GM19099 (cell line): ENCODE measurements around the gene BRD9.

Experiments used
- POLR2A ChIP-seq: IDR thresholded peaks from 3 replicates; pipeline ENCODE4 v1.6.1; 2011; ENCODE audit warnings: low read depth; ENCODE audit not compliant: insufficient read length; ENCODE audit errors: extremely low read depth

BRD9 gene

DNA sequence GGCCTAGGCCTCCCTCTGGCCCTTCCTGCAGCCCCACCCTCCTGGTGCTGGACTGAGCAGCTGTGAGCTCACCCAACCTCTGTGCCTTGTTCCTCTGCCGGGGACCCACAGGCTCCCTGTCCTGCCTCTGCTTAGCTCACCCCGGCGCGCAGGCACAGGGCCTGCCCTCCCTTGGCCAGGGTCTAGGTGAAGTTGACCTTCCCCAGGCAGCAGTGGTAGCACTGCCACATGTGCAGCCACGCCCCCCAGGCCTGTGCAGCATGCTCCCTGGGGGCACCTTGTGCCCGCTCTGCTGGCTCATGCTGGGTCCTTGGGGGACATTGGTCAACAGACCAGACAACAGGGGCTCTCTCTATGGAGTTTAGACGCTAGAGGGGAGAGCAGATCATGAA is 18.2 kb upstream of the BRD9 start:
- no peak for TF ChIP-seq POLR2A

DNA sequence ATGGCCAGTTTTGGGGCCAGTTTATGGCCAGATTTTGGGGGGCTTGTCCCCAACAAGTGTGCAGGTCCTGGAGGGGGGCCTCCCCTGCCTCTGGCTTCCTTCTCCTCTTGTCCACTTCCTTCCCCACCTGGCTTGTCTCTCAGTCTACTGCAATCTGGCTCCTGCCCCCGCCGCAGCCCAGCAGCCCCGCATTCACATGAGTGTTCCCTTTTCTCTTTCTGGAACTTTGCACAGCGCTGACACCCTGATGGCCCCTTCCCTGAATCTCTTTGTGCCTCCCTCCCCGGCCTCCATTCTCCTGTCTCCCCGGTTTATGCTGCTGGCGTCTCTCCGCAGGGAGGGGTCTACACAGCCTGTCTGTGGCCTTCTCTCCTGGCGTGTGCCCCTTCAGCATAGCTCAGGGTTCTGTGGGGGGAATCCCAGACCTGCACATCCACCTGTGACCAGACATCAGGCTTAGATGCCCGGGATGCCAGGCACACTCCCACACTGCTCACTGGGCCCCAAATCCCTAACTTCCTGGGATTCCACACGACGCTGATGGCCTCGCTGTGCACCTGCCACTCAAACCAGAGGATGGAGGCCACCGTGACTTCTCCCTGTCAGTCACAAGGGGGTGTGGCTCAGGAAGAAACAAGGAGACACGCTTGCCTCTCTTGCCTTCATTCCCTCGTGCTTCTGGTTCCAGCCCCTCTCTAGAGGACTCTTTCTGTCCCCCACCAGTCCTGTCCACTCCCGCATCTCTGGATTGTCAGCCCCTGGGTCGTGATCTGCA is 17.6 kb upstream of the BRD9 start:
- no peak for TF ChIP-seq POLR2A

DNA sequence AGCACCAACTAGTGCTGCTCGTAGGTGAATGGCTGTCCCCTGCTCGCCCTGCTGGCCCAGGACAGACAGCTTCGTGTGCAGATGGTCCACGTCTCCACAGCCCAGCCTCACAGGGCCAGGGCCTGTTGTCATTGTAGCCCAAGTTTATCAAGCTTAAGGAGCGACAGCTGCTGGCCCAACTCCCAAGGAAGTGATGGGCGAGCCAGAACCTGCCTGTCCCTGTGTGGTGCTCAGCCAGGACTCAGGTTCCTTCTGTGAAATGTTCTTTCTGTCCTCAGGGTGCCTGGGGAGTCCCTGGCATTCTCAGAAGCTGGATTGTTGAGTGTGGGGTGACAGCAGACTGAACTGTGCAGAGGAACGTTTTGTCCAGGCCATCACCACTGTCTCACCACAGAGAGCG is 16.5 kb upstream of the BRD9 start:
- no peak for TF ChIP-seq POLR2A

DNA sequence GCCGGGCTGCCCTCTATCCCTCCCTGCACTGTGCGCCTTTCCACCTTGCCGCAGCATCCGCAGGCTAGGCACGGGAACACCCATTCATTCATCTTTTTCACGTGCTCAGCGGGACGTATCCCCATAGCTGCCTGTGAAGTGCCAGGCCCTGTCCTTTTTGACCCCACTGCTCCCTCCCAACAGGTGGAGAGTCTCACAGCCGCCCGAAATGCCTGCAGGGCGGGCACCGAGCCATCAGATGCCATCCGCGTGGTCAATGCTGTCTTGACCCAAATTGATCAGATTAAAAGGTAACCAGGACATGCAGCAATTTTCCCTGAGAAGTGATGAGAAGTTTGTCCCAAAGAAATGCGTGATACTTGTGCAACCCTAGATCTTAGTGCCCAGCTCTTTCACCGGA is 15.6 kb upstream of the BRD9 start:
- no peak for TF ChIP-seq POLR2A

DNA sequence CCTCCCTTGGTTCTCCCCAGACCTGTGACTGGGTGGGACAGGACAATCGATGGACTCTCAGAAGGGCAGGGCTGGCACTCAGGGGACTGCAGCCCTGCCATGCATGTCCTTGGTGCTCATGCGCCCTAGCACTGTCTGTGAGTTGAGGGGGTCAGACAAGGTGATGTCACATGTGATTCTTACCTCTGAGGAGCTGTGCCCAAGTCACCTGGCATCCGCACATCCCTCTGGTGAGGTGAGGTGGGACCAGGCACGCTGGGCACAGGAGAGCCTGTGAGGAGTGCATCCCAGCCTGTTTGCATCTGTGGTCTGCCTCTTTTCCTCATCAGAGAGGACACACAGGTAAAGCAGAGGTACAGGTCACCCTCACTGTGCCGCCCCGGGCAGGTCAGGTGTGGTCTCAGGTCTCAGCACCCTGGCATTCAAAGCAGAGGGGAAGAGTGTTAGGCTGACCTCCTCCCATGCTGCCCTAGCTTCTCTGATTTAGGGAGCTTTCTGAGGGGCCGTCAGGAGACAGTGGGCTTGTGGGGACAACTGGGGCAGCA is 14.8 kb upstream of the BRD9 start:
- TF ChIP-seq POLR2A, result no peak

DNA sequence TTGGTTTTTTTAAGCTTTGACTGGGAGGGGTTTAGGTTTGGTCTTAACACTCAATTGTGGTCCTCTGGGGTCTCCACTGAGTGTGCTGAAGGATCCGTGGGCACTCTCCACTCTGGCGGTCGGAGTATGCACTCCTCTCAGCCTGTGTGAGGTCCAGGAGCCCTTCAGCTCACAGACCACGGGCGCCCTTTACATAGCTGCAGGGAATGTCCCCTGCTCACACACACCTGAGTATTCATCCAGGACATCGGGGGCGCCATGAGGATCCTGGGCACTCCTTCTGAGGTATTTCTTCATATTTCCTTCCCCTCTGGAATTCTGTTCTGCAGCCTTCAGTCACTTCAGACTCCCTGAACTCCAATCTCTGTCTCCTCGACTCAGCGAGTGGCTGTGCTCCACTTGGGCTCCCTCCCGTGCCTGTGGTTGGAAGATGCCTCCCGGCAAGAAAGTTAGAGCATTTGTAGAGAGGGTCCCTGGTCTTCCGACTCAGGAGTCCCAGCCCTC is 12.6 kb upstream of the BRD9 start:
- TF ChIP-seq POLR2A, result no peak

DNA sequence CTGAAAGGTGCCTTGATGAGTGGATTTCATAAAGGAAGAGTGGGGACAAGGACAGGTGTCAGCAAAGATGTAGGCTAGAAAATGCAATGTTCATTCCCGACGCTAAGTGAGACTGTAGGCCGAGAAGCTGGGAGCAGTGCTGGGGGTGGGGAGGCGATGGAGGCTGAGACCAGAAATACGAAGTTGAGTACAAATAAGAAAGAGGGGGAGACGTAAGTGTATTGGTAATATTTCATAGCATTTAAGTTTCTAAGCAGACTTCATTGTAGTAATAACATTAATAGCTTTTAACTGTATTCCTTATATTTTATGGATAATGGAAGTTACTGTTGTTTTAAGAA is 11.1 kb upstream of the BRD9 start:
- no peak for TF ChIP-seq POLR2A

DNA sequence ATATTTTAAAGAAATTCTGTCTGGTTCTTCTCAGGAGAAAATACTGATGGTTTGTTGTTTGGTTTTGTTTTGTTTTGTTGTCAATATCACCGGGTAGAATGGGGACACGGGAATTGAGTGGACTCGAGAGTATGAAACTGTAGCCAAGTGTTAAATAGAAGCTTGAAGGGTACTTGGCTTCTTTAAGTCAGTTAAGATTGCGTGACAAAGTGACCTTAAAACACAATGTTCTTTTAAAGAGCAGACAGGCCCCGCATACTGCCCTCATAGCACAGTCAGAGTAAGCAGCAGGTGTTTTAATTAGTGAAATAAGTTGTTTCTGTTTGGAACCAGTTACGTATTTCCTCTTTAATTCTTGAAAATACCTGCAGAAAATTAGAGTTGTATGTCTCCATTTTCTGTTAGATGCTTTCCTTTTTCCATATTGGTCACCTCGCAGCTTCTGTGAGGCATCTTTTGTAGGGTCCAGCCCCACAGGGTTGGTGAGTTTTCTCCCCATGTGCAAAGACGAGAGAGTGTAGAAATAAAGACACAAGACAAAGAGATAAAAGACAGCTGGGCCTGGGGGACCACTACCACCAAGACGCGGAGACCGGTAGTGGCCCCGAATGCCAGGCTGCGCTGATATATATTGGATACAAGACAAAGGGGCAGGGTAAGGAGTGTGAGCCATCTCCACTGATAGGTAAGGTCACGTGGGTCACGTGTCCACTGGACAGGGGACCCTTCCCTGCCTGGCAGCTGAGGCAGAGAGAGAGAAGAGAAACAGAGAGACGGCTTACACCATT is 9.7 kb upstream of the BRD9 start:
- no peak for TF ChIP-seq POLR2A

DNA sequence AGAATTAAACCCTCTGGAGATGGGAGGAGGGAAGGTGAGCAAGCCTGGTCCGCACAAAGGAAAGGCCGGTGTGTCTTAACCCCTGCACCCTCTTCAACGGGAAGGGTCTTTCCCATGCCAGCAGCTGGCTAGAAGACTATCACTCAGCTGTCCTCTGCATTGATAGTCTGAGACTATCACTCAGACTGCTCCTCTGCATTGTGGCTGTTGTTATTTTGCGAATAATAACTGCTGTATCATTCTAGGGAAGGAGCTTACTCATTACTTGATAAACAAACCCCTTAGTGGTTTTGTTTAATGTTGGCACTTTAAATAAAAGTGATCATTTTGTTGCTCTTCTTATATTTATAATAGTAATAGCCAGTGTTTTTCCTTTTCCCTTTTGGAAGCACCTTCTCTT is 8.2 kb upstream of the BRD9 start:
- TF ChIP-seq POLR2A, result no peak

DNA sequence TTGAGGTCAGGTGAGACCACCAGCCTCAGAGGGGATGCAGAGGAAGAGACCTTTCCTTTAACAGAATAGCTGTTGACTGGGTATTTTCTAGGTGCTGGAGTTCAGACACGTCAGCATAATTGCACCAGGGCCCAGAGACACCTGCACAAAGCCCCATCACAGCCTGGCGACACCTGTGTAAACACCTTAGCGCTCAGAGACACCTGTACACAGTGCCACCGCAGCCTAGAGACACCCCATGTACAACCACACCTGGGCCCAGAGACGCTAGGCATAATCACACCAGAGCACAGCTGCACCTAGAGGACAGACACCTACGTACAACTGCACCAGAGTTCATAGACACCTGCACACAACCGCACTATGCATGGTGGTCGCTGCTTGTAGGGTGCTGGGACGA is 1.1 kb upstream of the BRD9 start:
- no peak for TF ChIP-seq POLR2A

DNA sequence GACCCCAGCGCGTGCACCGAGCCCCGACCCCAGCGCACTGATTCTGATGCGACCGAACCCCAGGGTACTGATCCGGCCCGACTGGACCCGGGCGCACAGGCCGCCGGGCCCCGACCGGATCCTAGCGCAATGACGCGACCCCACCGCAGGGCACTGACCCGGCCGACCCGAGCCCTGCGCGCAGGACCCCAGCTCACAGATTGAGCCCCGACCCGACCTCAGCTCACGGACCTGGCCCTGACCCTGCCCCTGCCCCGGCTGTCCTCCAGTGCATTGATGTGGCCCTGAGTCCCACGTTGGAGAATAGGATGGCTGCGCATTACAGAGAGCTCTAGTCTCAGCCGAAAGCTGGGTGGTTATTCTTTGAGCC is 521 bp upstream of the BRD9 start:
- no peak for TF ChIP-seq POLR2A

DNA sequence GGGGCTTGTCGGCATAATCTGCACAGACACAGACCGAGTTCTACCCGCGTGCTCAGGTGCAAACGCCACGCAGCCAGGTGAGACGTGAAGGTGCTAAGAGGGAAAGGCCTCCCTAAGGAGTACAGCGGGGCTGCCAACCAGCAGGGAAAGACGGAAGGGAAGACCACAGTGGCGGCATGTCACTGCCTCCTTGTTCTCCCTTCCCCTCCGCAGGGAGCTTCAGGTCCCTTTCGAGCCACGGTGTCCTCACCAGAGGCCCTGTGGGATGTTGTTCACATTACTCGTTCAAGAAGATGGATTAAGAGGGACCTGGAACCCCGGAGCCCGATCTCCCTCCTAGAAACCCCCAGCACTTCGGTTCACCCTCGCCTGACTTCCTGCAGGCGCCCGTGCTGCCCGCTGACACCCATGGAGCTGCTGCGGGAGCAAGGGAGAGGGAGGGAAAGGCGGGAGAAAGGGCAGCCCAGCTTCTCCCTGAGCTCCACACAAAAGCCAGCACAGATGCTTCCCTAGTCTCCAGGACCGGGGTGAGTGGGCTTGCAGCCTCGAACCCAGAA is 686 bp downstream of the BRD9 start:
- no peak for TF ChIP-seq POLR2A

DNA sequence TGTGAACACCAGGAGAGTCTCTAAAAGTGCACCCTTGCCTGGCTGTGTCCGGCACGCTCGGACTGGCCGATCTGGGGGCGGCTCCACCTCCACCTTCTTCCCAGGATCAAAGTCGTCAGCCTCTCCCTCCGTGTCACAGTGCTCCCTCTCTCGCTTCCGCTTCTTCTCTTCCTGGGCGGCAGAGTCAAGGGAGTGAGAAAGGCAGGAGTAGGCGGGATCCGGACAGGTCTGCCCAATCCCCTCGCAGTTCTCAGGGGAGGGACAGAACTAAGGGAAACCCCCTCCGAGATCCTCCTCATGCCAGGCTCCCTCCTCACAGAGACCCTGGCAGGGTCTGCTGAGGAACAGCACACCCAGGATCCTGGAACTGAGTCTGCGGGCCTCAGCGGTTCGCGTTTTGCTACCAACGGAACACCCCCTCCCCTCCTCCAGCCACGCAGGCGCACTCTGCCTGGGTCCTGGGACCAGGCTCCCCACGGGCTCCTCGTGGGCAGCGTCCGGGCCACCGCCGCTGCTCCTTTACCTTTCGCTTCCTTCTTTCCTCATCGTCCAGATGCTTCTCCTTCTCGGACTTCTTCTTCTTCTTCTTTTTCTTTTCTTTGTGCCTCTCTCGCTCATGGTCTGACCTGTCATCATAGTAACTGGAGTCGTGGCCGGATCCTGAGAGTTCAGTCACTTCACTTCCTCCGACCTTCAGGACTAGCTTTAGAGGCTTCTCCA is 1.3 kb downstream of the BRD9 start:
- TF ChIP-seq POLR2A, result no peak

DNA sequence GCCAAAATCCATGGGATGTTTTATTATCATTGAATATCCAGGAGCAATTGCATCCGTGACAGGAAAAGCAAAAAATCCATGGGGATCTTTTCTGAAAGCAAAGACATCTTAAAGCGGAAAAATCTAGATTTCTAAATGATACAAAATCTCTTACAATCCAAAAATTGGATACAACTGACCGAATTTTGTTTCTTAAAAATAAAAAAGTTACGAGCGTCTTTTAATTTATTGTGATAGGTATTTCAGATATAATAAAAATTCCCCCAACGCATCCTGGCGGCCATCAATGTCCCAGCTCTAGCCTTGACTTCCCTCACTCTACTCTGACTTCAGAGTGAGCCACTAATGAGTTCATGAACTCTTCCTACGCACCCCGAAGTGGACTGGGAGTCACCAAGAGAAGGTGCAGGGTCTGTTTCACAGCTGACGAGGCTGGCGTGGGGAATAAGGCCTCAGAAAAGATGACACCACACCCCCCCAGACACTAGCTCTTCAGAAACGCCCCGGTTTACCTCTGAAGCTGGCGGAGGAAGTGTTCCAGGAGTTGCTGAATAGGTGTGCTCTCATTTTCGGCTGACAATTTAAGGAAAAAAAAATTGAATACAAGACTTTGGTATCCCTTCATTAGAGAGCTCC is 3.4 kb downstream of the BRD9 start:
- no peak for TF ChIP-seq POLR2A

DNA sequence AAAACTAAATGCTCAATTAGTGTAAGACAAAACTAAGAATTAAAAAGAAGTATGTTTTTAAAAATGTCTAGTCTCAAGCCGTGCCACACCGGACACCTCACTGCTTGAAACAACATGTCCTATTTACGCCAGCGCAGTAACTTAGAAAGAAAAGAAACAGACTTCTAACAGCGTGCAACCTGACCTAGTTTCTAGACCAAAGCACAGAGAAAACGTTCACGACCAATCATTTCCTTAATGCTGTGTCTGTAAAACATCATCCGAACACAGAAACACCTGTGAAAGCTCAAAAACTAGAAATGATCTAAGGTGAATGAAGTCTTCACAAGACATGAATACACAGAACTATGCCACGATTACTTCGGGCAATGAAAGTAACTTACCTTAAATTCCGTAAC is 4.0 kb downstream of the BRD9 start:
- TF ChIP-seq POLR2A, result no peak
